Ishikawa (cell line): Measurements from ENCODE around the gene FXR2.

Source experiments
- CEBPB ChIP-seq: IDR thresholded peaks from 2 replicates; pipeline ENCODE4 v1.6.1; 2012
- CREB1 ChIP-seq: IDR thresholded peaks from 2 replicates; pipeline ENCODE4 v1.6.1; 2012; ENCODE audit warnings: low read depth
- EP300 ChIP-seq: IDR thresholded peaks from 2 replicates; pipeline ENCODE4 v1.6.1; 2012; ENCODE audit warnings: borderline replicate concordance
- FOXM1 ChIP-seq: IDR thresholded peaks from 2 replicates; pipeline ENCODE4 v1.6.1; 2012; ENCODE audit warnings: low read depth, borderline replicate concordance
- NFIC ChIP-seq: IDR thresholded peaks from 2 replicates; pipeline ENCODE4 v1.6.1; 2012
- RAD21 ChIP-seq: IDR thresholded peaks from 2 replicates; pipeline ENCODE4 v1.6.1; 2012; ENCODE audit warnings: low read depth
- TAF1 ChIP-seq: IDR thresholded peaks from 2 replicates; pipeline ENCODE4 v1.6.1; 2012; ENCODE audit warnings: low read depth, mild to moderate bottlenecking
- TEAD4 ChIP-seq: IDR thresholded peaks from 2 replicates; pipeline ENCODE4 v1.6.1; 2012
- YY1 ChIP-seq: IDR thresholded peaks from 2 replicates; pipeline ENCODE4 v1.6.1; 2012; ENCODE audit warnings: low read depth
- ZBTB7A ChIP-seq: IDR thresholded peaks from 2 replicates; pipeline ENCODE4 v1.6.1; 2012; ENCODE audit warnings: low read depth
- TF ChIP-seq, protein P1 (sequence below): IDR thresholded peaks from 2 replicates; pipeline ENCODE4 v1.6.1; 2012
- TF ChIP-seq, protein P2 (sequence below): IDR thresholded peaks from 2 replicates; pipeline ENCODE4 v1.6.1; 2012
- TF ChIP-seq, protein P3 (sequence below): IDR thresholded peaks from 2 replicates; pipeline ENCODE4 v1.6.1; 2012; ENCODE audit warnings: low read depth, mild to moderate bottlenecking

DNA sequence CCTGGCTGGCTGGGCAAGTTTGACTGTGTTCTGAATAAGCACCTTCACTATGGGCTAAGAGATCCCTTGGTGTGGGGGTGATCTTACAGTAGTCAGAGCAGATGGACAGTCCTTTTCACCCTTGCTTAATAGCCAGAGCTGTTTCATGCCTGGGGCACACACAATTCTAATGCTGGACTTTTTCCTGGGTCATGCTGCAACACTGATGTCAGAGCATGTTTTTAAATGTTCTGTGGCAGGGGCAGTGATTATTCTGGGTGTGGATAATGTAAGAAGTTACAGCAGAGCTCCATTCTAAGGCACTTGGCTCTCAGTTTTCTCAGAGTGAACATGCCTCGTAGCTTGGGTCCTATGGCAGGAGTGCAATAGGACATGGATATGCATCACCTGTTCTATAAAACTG, 39.2 kb downstream of the FXR2 start:
- TF ChIP-seq EP300 (no peak), TEAD4 (no peak), TAF1 (no peak), NFIC (no peak), RAD21 (no peak), CEBPB (no peak), YY1 (no peak), FOXM1 (no peak), CREB1 (no peak), ZBTB7A (no peak)
- TF ChIP-seq, protein P1, sequence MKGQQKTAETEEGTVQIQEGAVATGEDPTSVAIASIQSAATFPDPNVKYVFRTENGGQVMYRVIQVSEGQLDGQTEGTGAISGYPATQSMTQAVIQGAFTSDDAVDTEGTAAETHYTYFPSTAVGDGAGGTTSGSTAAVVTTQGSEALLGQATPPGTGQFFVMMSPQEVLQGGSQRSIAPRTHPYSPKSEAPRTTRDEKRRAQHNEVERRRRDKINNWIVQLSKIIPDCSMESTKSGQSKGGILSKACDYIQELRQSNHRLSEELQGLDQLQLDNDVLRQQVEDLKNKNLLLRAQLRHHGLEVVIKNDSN: no peak
- TF ChIP-seq, protein P2, sequence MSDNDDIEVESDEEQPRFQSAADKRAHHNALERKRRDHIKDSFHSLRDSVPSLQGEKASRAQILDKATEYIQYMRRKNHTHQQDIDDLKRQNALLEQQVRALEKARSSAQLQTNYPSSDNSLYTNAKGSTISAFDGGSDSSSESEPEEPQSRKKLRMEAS: no peak
- TF ChIP-seq, protein P3, sequence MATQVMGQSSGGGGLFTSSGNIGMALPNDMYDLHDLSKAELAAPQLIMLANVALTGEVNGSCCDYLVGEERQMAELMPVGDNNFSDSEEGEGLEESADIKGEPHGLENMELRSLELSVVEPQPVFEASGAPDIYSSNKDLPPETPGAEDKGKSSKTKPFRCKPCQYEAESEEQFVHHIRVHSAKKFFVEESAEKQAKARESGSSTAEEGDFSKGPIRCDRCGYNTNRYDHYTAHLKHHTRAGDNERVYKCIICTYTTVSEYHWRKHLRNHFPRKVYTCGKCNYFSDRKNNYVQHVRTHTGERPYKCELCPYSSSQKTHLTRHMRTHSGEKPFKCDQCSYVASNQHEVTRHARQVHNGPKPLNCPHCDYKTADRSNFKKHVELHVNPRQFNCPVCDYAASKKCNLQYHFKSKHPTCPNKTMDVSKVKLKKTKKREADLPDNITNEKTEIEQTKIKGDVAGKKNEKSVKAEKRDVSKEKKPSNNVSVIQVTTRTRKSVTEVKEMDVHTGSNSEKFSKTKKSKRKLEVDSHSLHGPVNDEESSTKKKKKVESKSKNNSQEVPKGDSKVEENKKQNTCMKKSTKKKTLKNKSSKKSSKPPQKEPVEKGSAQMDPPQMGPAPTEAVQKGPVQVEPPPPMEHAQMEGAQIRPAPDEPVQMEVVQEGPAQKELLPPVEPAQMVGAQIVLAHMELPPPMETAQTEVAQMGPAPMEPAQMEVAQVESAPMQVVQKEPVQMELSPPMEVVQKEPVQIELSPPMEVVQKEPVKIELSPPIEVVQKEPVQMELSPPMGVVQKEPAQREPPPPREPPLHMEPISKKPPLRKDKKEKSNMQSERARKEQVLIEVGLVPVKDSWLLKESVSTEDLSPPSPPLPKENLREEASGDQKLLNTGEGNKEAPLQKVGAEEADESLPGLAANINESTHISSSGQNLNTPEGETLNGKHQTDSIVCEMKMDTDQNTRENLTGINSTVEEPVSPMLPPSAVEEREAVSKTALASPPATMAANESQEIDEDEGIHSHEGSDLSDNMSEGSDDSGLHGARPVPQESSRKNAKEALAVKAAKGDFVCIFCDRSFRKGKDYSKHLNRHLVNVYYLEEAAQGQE: no peak
